ENCODE results near the gene FSCN2. TPM values are rescaled to one million over a fixed set of nuclear protein-coding genes. Genes with fewer than 3 reads are reported as not detected.

Gene FSCN2
- total RNA-seq, 3 donors from 2014 or later = 0.48 to 3.2 (median 1.6) TPM

GRCh38 chr17:81522491-81523401 lies 5.4 kb upstream of the FSCN2 start:
- Histone ChIP-seq H3K9me3 (no peaks in the 10 kb centered on the region), H3K27me3 (peaks cover 0 to 4% of the 10 kb centered on the region in 2 donors), H3K36me3 (no peaks in the 10 kb centered on the region), H3K27ac (no peak overlapping the region), H3K4me1 (peaks cover 10% of the 10 kb centered on the region in 2 donors), H3K4me3 (no peak overlapping the region)
- intact Hi-C loops (cut with DNase I; ENCODE audit: low total_unique reads) = no loop called here
- TF ChIP-seq POLR2A (IDR thresholded peaks at IDR 0.05) = no peak
- TF ChIP-seq CTCF (IDR thresholded peaks at IDR 0.05) = no peak
- no peak for TF ChIP-seq POLR2AphosphoS5 (IDR thresholded peaks at IDR 0.05)
- no peak for DNase-seq (ENCODE audit: low spot score in 2 of 2)

GRCh38 chr17:81523402-81524038 lies 4.7 kb upstream of the FSCN2 start:
- no peaks in the 10 kb centered on the region for H3K9me3 ChIP-seq
- intact Hi-C loops (cut with DNase I; ENCODE audit: low total_unique reads) = no loop called here
- peaks cover 4 to 5% of the 10 kb centered on the region in 2 donors for H3K27me3 ChIP-seq
- H3K4me3 ChIP-seq = no peak overlapping the region
- TF ChIP-seq POLR2A (IDR thresholded peaks at IDR 0.05) = no peak
- TF ChIP-seq CTCF (IDR thresholded peaks at IDR 0.05) = no peak
- TF ChIP-seq POLR2AphosphoS5 (IDR thresholded peaks at IDR 0.05) = no peak
- peaks cover 6 to 10% of the 10 kb centered on the region in 2 donors for H3K4me1 ChIP-seq
- no peak for DNase-seq (ENCODE audit: low spot score in 2 of 2)
- H3K27ac ChIP-seq = no peak overlapping the region
- H3K36me3 ChIP-seq = no peaks in the 10 kb centered on the region

GRCh38 chr17:81524039-81524864 lies 3.9 kb upstream of the FSCN2 start:
- Histone ChIP-seq H3K27me3 (peaks cover 4 to 5% of the 10 kb centered on the region in 2 donors), H3K9me3 (no peaks in the 10 kb centered on the region), H3K4me3 (no peak overlapping the region), H3K27ac (no peak overlapping the region), H3K4me1 (peaks cover 6% of the 10 kb centered on the region in 2 donors), H3K36me3 (no peaks in the 10 kb centered on the region)
- DNase-seq (ENCODE audit: low spot score in 2 of 2) = no peak
- TF ChIP-seq POLR2AphosphoS5 (IDR thresholded peaks at IDR 0.05) (no peak), POLR2A (IDR thresholded peaks at IDR 0.05) (no peak), CTCF (IDR thresholded peaks at IDR 0.05) (no peak)
- intact Hi-C loops (cut with DNase I; ENCODE audit: low total_unique reads) = no loop called here

GRCh38 chr17:81524865-81525159 lies 3.4 kb upstream of the FSCN2 start:
- TF ChIP-seq CTCF (IDR thresholded peaks at IDR 0.05) (no peak), POLR2AphosphoS5 (IDR thresholded peaks at IDR 0.05) (no peak), POLR2A (IDR thresholded peaks at IDR 0.05) (no peak)
- Histone ChIP-seq H3K4me1 (peaks cover under 1 to 2% of the 10 kb centered on the region in 2 donors), H3K27me3 (peaks cover 4 to 5% of the 10 kb centered on the region in 2 donors), H3K9me3 (no peaks in the 10 kb centered on the region), H3K27ac (no peak overlapping the region), H3K36me3 (no peaks in the 10 kb centered on the region), H3K4me3 (no peak overlapping the region)
- no peak for DNase-seq (ENCODE audit: low spot score in 2 of 2)
- intact Hi-C loops (cut with DNase I; ENCODE audit: low total_unique reads) = no loop called here

Data from breast epithelium (tissue), 4 donors.